T47D (cell line): ENCODE data around the gene TTC7B.

Experiments used
- DNase-seq, 2 experiments: peaks; one replicate each; pipeline versions ENCODE4 v3.0.0 to v3.0.0-alpha.2; 2011 to 2012; ENCODE audit warnings: low read depth in 1 of 2, low spot score in 1 of 2
- JUND ChIP-seq: IDR thresholded peaks from 2 replicates; pipeline ENCODE4 v1.6.1; 2012; ENCODE audit warnings: low read depth
- in situ Hi-C: cut with HindIII; loops from 2 replicates; pipeline ENCODE4 v1.10.0; 2016; ENCODE audit warnings: low sequenced_read_pairs, low pct_unique_long_range_greater_than_20kb

Gene TTC7B

GRCh38 chr14:90750701-90751100 is 65.5 kb downstream of the TTC7B start:
- in situ Hi-C loops: no loop called here
- TF ChIP-seq JUND: no peak
- no peak for DNase-seq

- TF ChIP-seq JUND: no peak
- in situ Hi-C loops: no loop called here
- DNase-seq: no peak
Observed at GRCh38 chr14:90750191-90750590, 66.0 kb downstream of the TTC7B start.

- in situ Hi-C loops: no loop called here
- TF ChIP-seq JUND: no peak
- no peak for DNase-seq
Observed at GRCh38 chr14:90747909-90748308, 68.3 kb downstream of the TTC7B start.

GRCh38 chr14:90743826-90744225 is 72.4 kb downstream of the TTC7B start:
- no peak for DNase-seq
- in situ Hi-C loops: no loop called here
- no peak for TF ChIP-seq JUND

GRCh38 chr14:90743425-90743824 is 72.8 kb downstream of the TTC7B start:
- no peak for TF ChIP-seq JUND

GRCh38 chr14:90742729-90743128 is 73.5 kb downstream of the TTC7B start:
- no peak for DNase-seq
- in situ Hi-C loops: no loop called here
- no peak for TF ChIP-seq JUND

More at GRCh38 chr14:90743425-90743824, 72.8 kb downstream of the TTC7B start:
- in situ Hi-C loops: no loop called here
- DNase-seq: no peak

GRCh38 chr14:90742252-90742651 is 74.0 kb downstream of the TTC7B start:
- in situ Hi-C loops: no loop called here
- TF ChIP-seq JUND: no peak
- DNase-seq: no peak

GRCh38 chr14:90741682-90741946 is 74.6 kb downstream of the TTC7B start:
- no peak for DNase-seq
- TF ChIP-seq JUND: no peak
- in situ Hi-C loops: no loop called here

- TF ChIP-seq JUND: no peak
- no peak for DNase-seq
- in situ Hi-C loops: no loop called here
Observed at GRCh38 chr14:90740946-90741681, 75.1 kb downstream of the TTC7B start.

- in situ Hi-C loops: no loop called here
- TF ChIP-seq JUND: no peak
- DNase-seq: no peak
Observed at GRCh38 chr14:90740081-90740480, 76.1 kb downstream of the TTC7B start.

GRCh38 chr14:90739318-90740068 is 76.7 kb downstream of the TTC7B start:
- no peak for TF ChIP-seq JUND
- in situ Hi-C loops: no loop called here
- no peak for DNase-seq

- in situ Hi-C loops: no loop called here
- no peak for DNase-seq
- no peak for TF ChIP-seq JUND
Observed at GRCh38 chr14:90733139-90733808, 83.0 kb downstream of the TTC7B start.

GRCh38 chr14:90732718-90733117 is 83.5 kb downstream of the TTC7B start:
- no peak for TF ChIP-seq JUND
- DNase-seq: no peak

More at GRCh38 chr14:90732718-90733117, 83.5 kb downstream of the TTC7B start:
- in situ Hi-C loops: no loop called here
